Right renal pelvis (tissue), 4 donors: Measurements from ENCODE around the gene AEN. TPM values are rescaled to one million over a fixed set of nuclear protein-coding genes. Genes with fewer than 3 reads are reported as not detected.

Experiments used
- DNase-seq, 4 donors: peaks; one replicate each; pipeline ENCODE4 v3.0.0-alpha.2; 2013; ENCODE audit warnings: low read depth in 4 of 4, low spot score in 3 of 4, missing footprints in 1 of 4
- polyA plus RNA-seq, 4 donors: library from polyadenylated mRNA; unstranded; fragments of 120-200 nt; gene quantifications; one replicate each; pipeline ENCODE4 v1.2.1, GENCODE V29; 2013; ENCODE audit not compliant: insufficient read length in 4 of 4

The AEN gene
- polyA plus RNA-seq, 4 donors = 5.7 to 7.0 (median 6.6) TPM

DNA sequence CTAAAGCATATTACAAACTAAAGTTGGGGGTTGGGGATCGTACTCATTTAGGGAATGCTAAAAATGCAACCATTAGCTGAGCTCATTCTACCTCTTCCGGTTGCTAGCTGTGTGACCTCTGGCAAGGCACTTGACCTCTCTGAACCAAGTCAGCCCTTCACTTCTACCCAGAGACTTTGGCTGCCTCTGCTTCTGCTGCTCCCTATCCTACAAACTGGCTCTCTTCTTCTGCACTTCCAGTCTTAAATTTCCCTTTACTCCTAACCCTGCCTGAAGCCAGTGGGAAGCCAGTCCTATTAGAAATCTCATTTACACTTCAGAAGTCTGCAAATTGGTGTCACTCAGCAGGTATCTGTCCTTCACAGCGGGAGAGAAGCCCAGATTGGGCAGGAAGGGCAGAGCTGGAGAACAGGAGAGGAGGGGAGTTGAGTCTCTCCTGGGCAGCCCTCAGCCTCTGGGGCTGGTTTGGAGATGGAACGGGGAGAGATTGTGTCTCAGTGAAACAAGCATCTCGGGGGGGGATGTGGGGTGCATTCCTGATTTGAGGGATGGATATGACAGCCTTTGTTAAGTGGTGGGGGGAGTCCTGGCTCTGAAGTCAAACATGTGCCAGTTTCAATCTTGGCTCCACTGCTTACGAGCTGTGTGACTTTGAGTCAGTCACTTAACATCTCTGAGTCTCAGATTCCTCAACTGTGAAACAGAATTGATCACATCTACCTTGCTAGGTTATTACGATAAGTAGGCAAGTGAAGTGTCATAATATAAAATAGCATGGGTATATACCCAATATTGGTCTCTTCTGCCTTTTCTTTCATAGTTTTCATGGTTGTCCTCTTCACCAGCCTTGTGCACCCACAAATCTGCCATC lies 7.8 kb upstream of the AEN start:
- no peak for DNase-seq

GRCh38 chr15:88615303-88616107 lies 5.6 kb upstream of the AEN start:
- no peak for DNase-seq

- no peak for DNase-seq
These were observed 4.9 kb upstream of the AEN start for GRCh38 chr15:88616240-88616639.

- DNase-seq = no peak
These were observed 4.0 kb upstream of the AEN start for GRCh38 chr15:88617031-88617722.

- no peak for DNase-seq
These were observed 3.4 kb upstream of the AEN start for GRCh38 chr15:88617790-88618189.

GRCh38 chr15:88618686-88619085 lies 2.5 kb upstream of the AEN start:
- no peak for DNase-seq

- DNase-seq = no peak
These were observed 1.3 kb upstream of the AEN start for GRCh38 chr15:88619796-88620195.

- DNase-seq = no peak
These were observed 857 bp downstream of the AEN start for GRCh38 chr15:88621789-88622604.

GRCh38 chr15:88622605-88622975 lies 1.4 kb downstream of the AEN start:
- DNase-seq = no peak

- no peak for DNase-seq
These were observed 1.9 kb downstream of the AEN start for GRCh38 chr15:88623061-88623460.

GRCh38 chr15:88623632-88624031 lies 2.5 kb downstream of the AEN start:
- no peak for DNase-seq

DNA sequence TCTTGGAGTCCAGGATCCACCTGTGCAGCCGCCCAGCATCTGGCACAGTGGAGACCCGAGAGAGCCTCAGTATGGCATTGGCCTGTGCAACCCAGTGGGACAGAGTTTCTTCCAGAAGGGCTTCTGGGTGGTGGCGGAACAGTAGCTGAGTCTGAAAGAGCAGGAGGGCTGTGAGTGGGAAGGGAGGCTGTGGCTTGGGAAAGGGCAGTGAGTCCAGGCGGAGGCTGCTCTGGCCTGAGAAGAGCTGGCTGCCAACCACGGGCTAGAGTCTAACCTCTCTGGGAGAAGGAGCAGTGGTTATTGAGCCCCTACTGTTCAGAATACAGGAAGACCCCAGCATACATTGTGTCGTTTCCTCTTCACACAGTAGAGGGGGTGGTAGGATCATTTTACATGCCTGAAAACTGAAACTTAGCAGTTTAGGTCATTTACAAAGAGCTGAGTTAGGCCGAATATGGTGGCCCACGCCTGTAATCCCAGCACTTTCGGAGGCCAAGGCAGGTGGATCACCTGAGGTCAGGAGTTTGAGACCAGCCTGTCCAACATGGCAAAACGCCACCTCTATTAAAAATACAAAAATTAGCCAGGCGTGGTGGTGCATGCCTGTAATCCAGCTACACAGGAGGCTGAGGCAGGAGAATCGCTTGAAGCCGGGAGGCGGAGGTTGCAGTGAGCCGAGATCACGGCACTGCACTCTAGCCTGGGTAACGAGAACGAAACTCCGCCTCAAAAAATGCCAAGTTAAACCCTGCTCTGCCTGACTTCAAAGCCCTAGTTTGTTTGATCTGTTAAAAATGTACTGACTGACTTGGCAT lies 3.2 kb downstream of the AEN start:
- peak in 2 of 4 donors; percentile 41 to 56 for DNase-seq

- DNase-seq = no peak
These were observed 3.9 kb downstream of the AEN start for GRCh38 chr15:88624971-88625490.

- no peak for DNase-seq
These were observed 5.0 kb downstream of the AEN start for GRCh38 chr15:88625943-88626741.

DNA sequence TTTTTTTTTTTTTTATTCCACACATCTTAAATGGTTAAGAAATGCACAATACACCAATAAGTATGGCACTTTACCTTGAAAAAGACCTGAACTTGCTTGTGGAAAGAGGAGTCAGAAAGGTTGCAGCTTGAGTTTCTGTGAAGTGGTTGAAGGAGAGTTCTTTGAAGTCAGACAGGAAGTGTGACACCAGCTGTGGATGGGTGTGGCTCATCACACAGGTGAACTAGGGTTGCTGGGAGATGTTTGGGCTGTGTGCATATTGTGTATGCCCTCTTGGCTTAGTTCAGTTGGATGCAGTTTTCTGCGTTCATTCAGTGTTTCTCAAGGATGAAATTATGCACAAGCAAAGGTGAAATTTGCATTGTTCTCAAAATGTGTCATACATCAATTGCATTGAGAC lies 6.3 kb downstream of the AEN start:
- DNase-seq = no peak

- no peak for DNase-seq
These were observed 7.0 kb downstream of the AEN start for GRCh38 chr15:88628018-88628654.

DNA sequence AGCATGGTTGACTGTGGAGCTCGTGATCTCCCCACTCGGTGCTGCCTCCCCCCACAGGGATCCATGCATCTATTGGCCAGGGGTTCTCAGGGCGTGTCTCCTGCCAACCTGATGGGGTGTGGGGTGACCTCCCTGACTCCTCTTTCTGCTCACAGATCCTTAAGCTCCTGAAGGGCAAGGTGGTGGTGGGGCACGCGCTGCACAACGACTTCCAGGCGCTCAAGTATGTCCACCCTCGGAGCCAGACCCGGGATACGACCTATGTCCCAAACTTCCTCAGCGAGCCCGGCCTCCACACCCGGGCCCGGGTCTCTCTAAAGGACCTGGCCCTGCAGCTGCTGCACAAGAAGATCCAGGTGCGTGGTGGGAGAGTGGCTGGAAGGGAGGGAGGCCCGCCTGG lies 7.9 kb downstream of the AEN start:
- no peak for DNase-seq

- DNase-seq = no peak
These were observed 9.1 kb downstream of the AEN start for GRCh38 chr15:88630141-88630721.
